Measurements from ENCODE around the gene PUSL1.

PUSL1 gene

GRCh38 chr1:1355416-1355815, 47.0 kb downstream of the PUSL1 start:
- peak overlapping the region; percentile 25; the same call in 1 of the 2 replicates for H3K4me3 ChIP-seq (replicated peaks; ENCODE audit: low read depth, low read length)
- no peak for DNase-seq (ENCODE audit: extremely low read depth, low read depth)
- TF ChIP-seq, protein P1, sequence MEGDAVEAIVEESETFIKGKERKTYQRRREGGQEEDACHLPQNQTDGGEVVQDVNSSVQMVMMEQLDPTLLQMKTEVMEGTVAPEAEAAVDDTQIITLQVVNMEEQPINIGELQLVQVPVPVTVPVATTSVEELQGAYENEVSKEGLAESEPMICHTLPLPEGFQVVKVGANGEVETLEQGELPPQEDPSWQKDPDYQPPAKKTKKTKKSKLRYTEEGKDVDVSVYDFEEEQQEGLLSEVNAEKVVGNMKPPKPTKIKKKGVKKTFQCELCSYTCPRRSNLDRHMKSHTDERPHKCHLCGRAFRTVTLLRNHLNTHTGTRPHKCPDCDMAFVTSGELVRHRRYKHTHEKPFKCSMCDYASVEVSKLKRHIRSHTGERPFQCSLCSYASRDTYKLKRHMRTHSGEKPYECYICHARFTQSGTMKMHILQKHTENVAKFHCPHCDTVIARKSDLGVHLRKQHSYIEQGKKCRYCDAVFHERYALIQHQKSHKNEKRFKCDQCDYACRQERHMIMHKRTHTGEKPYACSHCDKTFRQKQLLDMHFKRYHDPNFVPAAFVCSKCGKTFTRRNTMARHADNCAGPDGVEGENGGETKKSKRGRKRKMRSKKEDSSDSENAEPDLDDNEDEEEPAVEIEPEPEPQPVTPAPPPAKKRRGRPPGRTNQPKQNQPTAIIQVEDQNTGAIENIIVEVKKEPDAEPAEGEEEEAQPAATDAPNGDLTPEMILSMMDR (IDR thresholded peaks at IDR 0.05; ENCODE audit: low read depth, low read length, missing control alignments), result no peak

GRCh38 chr1:1356166-1356795, 47.9 kb downstream of the PUSL1 start:
- peak overlapping the region; percentile 77 for H3K4me3 ChIP-seq (replicated peaks; ENCODE audit: low read depth, low read length)
- no peak for DNase-seq (ENCODE audit: extremely low read depth, low read depth)
- TF ChIP-seq, protein P1 (IDR thresholded peaks at IDR 0.05; ENCODE audit: low read depth, low read length, missing control alignments), result no peak

GRCh38 chr1:1356796-1357401, 48.5 kb downstream of the PUSL1 start:
- peak overlapping the region; percentile 77 for H3K4me3 ChIP-seq (replicated peaks; ENCODE audit: low read depth, low read length)
- TF ChIP-seq, protein P1 (IDR thresholded peaks at IDR 0.05; ENCODE audit: low read depth, low read length, missing control alignments), result no peak
- DNase-seq (ENCODE audit: extremely low read depth, low read depth), result no peak

DNA sequence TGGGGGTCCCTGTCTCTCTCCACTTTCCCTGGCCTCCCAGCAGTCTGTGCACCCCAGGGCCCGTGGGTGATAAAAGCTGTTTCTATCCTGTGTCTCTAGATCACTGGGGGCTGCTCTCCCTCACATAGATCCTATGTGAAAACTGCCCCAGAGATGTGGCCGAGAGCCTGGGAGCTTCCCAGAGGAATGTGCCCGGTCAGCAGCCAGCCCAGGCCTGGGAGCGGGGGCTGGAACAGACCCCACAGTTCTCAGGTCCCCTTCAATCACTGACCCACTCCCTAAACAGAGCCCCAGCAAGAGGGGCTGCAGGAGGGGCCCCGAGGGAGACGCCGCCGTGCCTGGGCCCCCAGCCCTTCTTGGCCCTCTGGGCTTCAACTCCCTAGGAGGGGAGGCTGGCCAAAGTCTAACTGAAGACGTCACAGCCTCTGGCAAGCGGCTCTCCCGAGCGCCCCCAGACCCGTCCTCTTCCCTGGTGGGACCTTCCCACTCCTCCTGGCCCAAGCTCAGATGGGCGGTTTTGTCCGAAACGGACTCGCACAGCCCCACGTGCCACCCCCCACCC, 49.6 kb downstream of the PUSL1 start:
- DNase-seq (ENCODE audit: extremely low read depth, low read depth), result no peak
- TF ChIP-seq, protein P1 (IDR thresholded peaks at IDR 0.05; ENCODE audit: low read depth, low read length, missing control alignments), result no peak
- peak overlapping the region; percentile 77 for H3K4me3 ChIP-seq (replicated peaks; ENCODE audit: low read depth, low read length)

- TF ChIP-seq, protein P1 (IDR thresholded peaks at IDR 0.05; ENCODE audit: low read depth, low read length, missing control alignments), result no peak
- no peak for DNase-seq (ENCODE audit: extremely low read depth, low read depth)
- H3K4me3 ChIP-seq (replicated peaks; ENCODE audit: low read depth, low read length), result peak within 1 kb of the TSS; percentile 77
These were observed 50.3 kb downstream of the PUSL1 start, which contains the start of gene MXRA8 for GRCh38 chr1:1358433-1359271. MXRA8 (minus strand) TSS chr1:1358555; CDS start chr1:1358504, 51 bp downstream.

GRCh38 chr1:1359308-1359663, 50.9 kb downstream of the PUSL1 start:
- TF ChIP-seq, protein P1 (IDR thresholded peaks at IDR 0.05; ENCODE audit: low read depth, low read length, missing control alignments), result no peak

More at GRCh38 chr1:1359308-1359663, 50.9 kb downstream of the PUSL1 start:
- no peak for DNase-seq (ENCODE audit: extremely low read depth, low read depth)
- peak overlapping the region; percentile 77 for H3K4me3 ChIP-seq (replicated peaks; ENCODE audit: low read depth, low read length)

Data from HFF-Myc (cell line).